Omental fat pad (tissue), 4 donors: ENCODE results near the gene SYT1. TPM values are rescaled to one million over a fixed set of nuclear protein-coding genes. Genes with fewer than 3 reads are reported as not detected.

ENCODE experiments used
- ATAC-seq: fragments of 150-250 bp; one replicate; pipeline ENCODE4 v1.9.1; 2016; ENCODE audit warnings: mild to moderate bottlenecking, moderate library complexity; ENCODE audit not compliant: low FRiP score
- DNase-seq: peaks from one replicate; pipeline ENCODE4 v3.0.0-alpha.2; 2019; ENCODE audit warnings: low spot score
- CTCF ChIP-seq, 3 donors: fragments of 450-650 bp; IDR thresholded peaks; one replicate each; pipeline ENCODE4 v1.5.1; 2016 to 2017; ENCODE audit warnings: antibody characterized with exemption in 3 of 3, mild to moderate bottlenecking in 3 of 3, moderate library complexity in 2 of 3
- total RNA-seq, 4 donors: library from RNA; depleted of rRNA; stranded (reverse); fragments of >200 nt; gene quantifications; one replicate each; pipeline ENCODE4 v1.1.0, GENCODE V29; 2016

Gene SYT1
- total RNA-seq, 4 donors from 2014 or later = 0.72 to 3.1 (median 1.7) TPM

GRCh38 chr12:78994168-78994791 lies 129.7 kb downstream of the SYT1 start:
- ATAC-seq (no peak), DNase-seq (no peak)
- TF ChIP-seq CTCF (IDR thresholded peaks at IDR 0.05) = no peak

GRCh38 chr12:79000501-79000900 lies 135.9 kb downstream of the SYT1 start:
- TF ChIP-seq CTCF (IDR thresholded peaks at IDR 0.05) = no peak
- DNase-seq (no peak), ATAC-seq (no peak)

GRCh38 chr12:79001404-79001803 lies 136.8 kb downstream of the SYT1 start:
- no peak for TF ChIP-seq CTCF (IDR thresholded peaks at IDR 0.05)
- ATAC-seq (no peak), DNase-seq (no peak)

GRCh38 chr12:79006306-79006705 lies 141.7 kb downstream of the SYT1 start:
- no peak for TF ChIP-seq CTCF (IDR thresholded peaks at IDR 0.05)
- ATAC-seq (no peak), DNase-seq (no peak)

- TF ChIP-seq CTCF (IDR thresholded peaks at IDR 0.05) = no peak
- DNase-seq (no peak), ATAC-seq (no peak)
These were observed 144.0 kb downstream of the SYT1 start for GRCh38 chr12:79008591-79008990.

- ATAC-seq = no peak
- TF ChIP-seq CTCF (IDR thresholded peaks at IDR 0.05) = no peak
- DNase-seq = no peak
These were observed 148.1 kb downstream of the SYT1 start for GRCh38 chr12:79012636-79013035.

- DNase-seq (no peak), ATAC-seq (no peak)
- TF ChIP-seq CTCF (IDR thresholded peaks at IDR 0.05) = no peak
These were observed 151.6 kb downstream of the SYT1 start for GRCh38 chr12:79016181-79016580.
